OCI-LY3 (cell line): ENCODE data around the gene TNS1.
A peak's percentile ranks its signal among the peaks of the same experiment; 100 is the strongest.
"Not testable (repeated sequence)": the region's sequence is repeated elsewhere in the genome, so short reads cannot be mapped to it uniquely, and the experiment has no call there.

ENCODE experiments used
- H2AFZ ChIP-seq: fragments of 200-600, 300-600 bp; shearing (Covaris generic); 2 replicates; pipeline ENCODE4 v1.6.0; 2014; ENCODE audit warnings: antibody characterized with exemption, low read depth, low read length
- H3K27ac ChIP-seq: fragments of 200-600, 300-600 bp; sonication (generic); 2 replicates; pipeline ENCODE4 v1.5.1; 2014; ENCODE audit warnings: mild to moderate bottlenecking, low read length, moderate library complexity, mixed read lengths
- H3K27me3 ChIP-seq: fragments of 200-600, 300-600 bp; sonication (generic); 2 replicates; pipeline ENCODE4 v1.6.1; 2014; ENCODE audit warnings: low read depth, low read length, mixed read lengths
- H3K36me3 ChIP-seq: fragments of 200-600, 300-600 bp; sonication (generic); replicated peaks from 2 replicates; pipeline ENCODE3; 2014; ENCODE audit warnings: low read depth, low read length, mixed read lengths
- H3K4me1 ChIP-seq: fragments of 300-600, 200-600 bp; sonication (generic); 2 replicates; pipeline ENCODE4 v1.6.1; 2014; ENCODE audit warnings: low read length, mixed read lengths
- H3K4me2 ChIP-seq: fragments of 200-600, 300-600 bp; sonication (generic); 2 replicates; pipeline ENCODE4 v1.6.1; 2014; ENCODE audit warnings: low read length, mixed read lengths
- H3K4me3 ChIP-seq: fragments of 300-600, 200-600 bp; sonication (generic); 2 replicates; pipeline ENCODE4 v1.5.1; 2014; ENCODE audit warnings: antibody characterized with exemption, mild to moderate bottlenecking, low read length, moderate library complexity
- H3K79me2 ChIP-seq: fragments of 300-600, 200-600 bp; shearing (Covaris generic); 2 replicates; pipeline ENCODE4 v1.6.1; 2014; ENCODE audit warnings: mild to moderate bottlenecking, low read length, mixed read lengths
- H3K9ac ChIP-seq: fragments of 300-600, 200-600 bp; shearing (Covaris generic); 2 replicates; pipeline ENCODE4 v1.6.0; 2014; ENCODE audit warnings: mild to moderate bottlenecking, low read length, moderate library complexity
- H3K9me3 ChIP-seq: fragments of 200-600, 300-600 bp; shearing (Covaris generic); 2 replicates; pipeline ENCODE4 v1.6.1; 2014; ENCODE audit warnings: low read length, mixed read lengths; ENCODE audit not compliant: insufficient read depth
- H4K20me1 ChIP-seq: fragments of 200-600, 300-600 bp; sonication (generic); 2 replicates; pipeline ENCODE4 v1.6.1; 2016; ENCODE audit warnings: low read length, mixed read lengths; ENCODE audit not compliant: insufficient read depth
- EZH2phosphoT487 ChIP-seq: fragments of 200-600 bp; shearing (Covaris generic); IDR thresholded peaks from 2 replicates; pipeline ENCODE4 v1.6.1; 2018; ENCODE audit warnings: antibody characterized with exemption, mixed run types, low read depth
- TF ChIP-seq, protein P1 (sequence below): fragments of 200-600, 300-600 bp; sonication (generic); IDR thresholded peaks from 2 replicates; pipeline ENCODE4 v1.5.1; 2014; ENCODE audit warnings: antibody characterized with exemption, low read length, low read depth

Gene TNS1

DNA sequence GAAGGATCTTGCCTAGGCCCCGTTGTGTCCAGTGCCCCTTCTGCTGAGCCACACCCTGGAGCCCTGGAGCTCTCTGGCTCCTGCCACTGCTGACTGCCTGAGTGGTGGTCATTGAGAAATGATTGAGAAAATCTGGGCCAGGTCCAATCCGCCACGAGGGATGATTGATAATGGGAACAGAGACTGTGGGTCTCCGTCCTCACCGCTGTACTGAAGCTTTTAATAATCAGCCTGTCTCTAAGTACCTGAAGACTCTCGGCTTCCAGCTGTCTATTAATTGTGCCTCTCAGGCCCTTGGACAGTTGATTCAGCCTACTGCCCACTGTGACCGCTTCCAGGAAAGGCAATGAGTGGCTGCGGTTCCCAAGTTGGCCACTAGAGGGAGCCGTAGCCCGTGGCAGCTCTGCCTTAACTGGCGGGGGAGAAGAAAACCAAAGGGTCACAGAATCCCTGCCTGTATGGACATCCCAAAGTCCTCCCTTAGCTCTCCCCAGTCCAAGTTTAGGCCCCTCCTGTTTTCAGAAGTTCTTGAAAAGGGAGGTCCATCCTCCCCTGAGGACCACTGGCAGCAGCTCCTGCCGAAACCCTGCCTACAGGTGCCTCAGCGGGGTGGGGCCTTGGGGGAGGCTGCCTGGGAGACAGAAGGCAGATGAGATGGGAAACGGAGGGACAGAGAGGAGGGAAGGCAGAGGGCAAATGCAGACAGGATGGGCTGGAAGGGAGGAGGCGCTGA is 213.6 kb downstream of the TNS1 start:
- Histone ChIP-seq H2AFZ (peak overlapping the region; percentile 83; the same call in 1 of the 2 replicates), H3K4me1 (0 out of 2 replicates have a peak, but pooled peaks cover 4% of the 10 kb centered on the region)

DNA sequence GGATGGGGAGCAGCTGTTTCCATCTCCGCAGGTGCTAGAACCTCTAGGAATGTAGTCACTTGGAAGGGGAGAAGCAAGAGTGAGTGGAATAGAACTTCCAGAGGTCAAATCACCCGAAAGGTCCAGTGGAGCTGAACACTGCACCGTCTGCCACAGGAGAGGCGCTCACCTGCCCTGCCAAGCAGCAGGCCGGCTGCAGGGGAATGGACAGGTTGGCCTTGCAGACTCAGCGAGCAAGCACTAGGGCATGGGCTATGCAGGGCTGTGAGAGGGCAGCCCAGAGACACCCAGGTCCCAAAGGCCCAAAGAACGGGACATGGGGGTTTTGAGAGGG is 214.2 kb downstream of the TNS1 start:
- no peaks in the 10 kb centered on the region for H3K79me2 ChIP-seq
- H3K4me1 ChIP-seq: 0 out of 2 replicates have a peak, but pooled peaks cover 4% of the 10 kb centered on the region
- H3K9ac ChIP-seq: no peak overlapping the region
- H3K4me3 ChIP-seq: no peak overlapping the region
- H3K36me3 ChIP-seq: no peaks in the 10 kb centered on the region
- no peak overlapping the region for H3K27ac ChIP-seq
- no peaks in the 10 kb centered on the region for H4K20me1 ChIP-seq
- no peak overlapping the region for H3K4me2 ChIP-seq
- no peak for TF ChIP-seq EZH2phosphoT487
- TF ChIP-seq, protein P1, sequence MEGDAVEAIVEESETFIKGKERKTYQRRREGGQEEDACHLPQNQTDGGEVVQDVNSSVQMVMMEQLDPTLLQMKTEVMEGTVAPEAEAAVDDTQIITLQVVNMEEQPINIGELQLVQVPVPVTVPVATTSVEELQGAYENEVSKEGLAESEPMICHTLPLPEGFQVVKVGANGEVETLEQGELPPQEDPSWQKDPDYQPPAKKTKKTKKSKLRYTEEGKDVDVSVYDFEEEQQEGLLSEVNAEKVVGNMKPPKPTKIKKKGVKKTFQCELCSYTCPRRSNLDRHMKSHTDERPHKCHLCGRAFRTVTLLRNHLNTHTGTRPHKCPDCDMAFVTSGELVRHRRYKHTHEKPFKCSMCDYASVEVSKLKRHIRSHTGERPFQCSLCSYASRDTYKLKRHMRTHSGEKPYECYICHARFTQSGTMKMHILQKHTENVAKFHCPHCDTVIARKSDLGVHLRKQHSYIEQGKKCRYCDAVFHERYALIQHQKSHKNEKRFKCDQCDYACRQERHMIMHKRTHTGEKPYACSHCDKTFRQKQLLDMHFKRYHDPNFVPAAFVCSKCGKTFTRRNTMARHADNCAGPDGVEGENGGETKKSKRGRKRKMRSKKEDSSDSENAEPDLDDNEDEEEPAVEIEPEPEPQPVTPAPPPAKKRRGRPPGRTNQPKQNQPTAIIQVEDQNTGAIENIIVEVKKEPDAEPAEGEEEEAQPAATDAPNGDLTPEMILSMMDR: no peak
- no peaks in the 10 kb centered on the region for H3K9me3 ChIP-seq
- no peaks in the 10 kb centered on the region for H3K27me3 ChIP-seq
- no peak overlapping the region for H2AFZ ChIP-seq

More for the DNA sequence above, 213.6 kb downstream of the TNS1 start:
- TF ChIP-seq, protein P1: peak; percentile 92
- TF ChIP-seq EZH2phosphoT487: no peak
- no peaks in the 10 kb centered on the region for H4K20me1 ChIP-seq
- no peak overlapping the region for H3K9ac ChIP-seq
- no peaks in the 10 kb centered on the region for H3K9me3 ChIP-seq
- no peaks in the 10 kb centered on the region for H3K36me3 ChIP-seq
- H3K27me3 ChIP-seq: no peaks in the 10 kb centered on the region
- H3K79me2 ChIP-seq: no peaks in the 10 kb centered on the region
- no peak overlapping the region for H3K27ac ChIP-seq
- H3K4me2 ChIP-seq: peak overlapping the region; percentile 63; the same call in 1 of the 2 replicates
- H3K4me3 ChIP-seq: peak overlapping the region; percentile 37; the same call in 1 of the 2 replicates

DNA sequence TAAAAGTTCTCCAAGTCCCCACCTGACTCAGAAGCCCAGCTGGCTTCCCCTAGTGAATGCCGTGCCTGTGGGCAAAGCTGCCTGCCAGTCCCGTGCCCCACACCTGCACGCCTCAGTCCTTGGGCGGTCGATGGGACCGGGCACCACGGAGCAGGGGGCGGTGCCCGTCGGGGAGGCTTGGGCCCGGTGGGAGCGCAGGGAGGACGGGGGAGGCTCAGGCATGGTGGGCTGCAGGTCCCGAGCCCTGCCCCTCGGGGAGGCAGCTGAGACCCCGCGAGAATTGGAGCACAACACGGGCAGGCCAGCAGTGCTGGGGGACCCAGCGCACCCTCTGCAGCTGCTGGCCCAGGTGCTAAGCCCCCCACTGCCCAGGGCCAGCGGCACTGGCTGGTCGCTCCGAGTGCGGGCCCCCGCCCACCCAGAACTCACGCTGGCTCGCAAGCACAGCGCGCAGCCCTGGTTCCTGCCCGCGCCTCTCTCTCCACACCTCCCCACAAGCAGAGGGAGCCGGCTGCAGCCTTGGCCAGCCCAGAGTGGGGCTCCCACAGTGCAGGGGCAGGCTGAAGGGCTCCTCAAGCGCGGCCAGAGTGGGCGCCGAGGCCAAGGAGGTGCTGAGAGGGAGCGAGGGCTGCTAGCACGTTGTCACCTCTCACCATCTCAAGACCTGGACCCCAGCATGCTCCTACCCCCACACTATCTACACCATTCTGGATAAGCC is 215.5 kb downstream of the TNS1 start:
- no peaks in the 10 kb centered on the region for H3K36me3 ChIP-seq
- no peak for TF ChIP-seq EZH2phosphoT487
- TF ChIP-seq, protein P1: no peak
- no peaks in the 10 kb centered on the region for H3K79me2 ChIP-seq
- H3K27ac ChIP-seq: no peak overlapping the region
- H3K4me3 ChIP-seq: no peak overlapping the region
- H3K9me3 ChIP-seq: no peaks in the 10 kb centered on the region
- no peak overlapping the region for H3K4me2 ChIP-seq
- H4K20me1 ChIP-seq: no peaks in the 10 kb centered on the region
- no peak overlapping the region for H2AFZ ChIP-seq
- H3K9ac ChIP-seq: no peak overlapping the region
- no peaks in the 10 kb centered on the region for H3K27me3 ChIP-seq
- 0 out of 2 replicates have a peak, but pooled peaks cover 4% of the 10 kb centered on the region for H3K4me1 ChIP-seq

DNA sequence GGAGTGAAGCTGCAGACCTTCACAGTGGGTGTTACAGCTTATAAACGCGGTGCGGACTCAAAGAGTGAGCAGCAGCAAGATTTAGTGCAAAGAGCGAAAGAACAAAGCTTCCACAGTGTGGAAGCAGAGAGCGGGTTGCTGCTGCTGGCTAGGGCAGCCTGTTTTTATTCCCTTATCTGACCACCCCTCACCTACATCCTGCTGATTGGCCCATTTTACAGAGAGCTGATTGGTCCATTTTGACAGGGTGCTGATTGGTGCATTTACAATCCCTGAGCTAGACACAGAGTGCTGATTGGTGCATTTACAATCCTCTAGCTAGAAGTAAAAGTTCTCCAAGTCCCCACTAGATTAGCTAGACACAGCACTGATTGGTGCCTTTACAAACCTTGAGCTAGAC is 216.2 kb downstream of the TNS1 start:
- H3K36me3 ChIP-seq, H3K9me3 ChIP-seq, H3K27ac ChIP-seq, H2AFZ ChIP-seq, H3K27me3 ChIP-seq, H3K4me1 ChIP-seq, H4K20me1 ChIP-seq, H3K79me2 ChIP-seq, H3K4me2 ChIP-seq, H3K9ac ChIP-seq, H3K4me3 ChIP-seq: not testable (repeated sequence)
